AG09309 (cell line): ENCODE measurements around the gene DERA.

Experiments
- DNase-seq: peaks from one replicate; pipeline ENCODE4 v3.0.0-alpha.2; 2010; ENCODE audit warnings: low read depth
- H3K4me3 ChIP-seq: 2 replicates; pipeline ENCODE4 v1.5.1; 2011; ENCODE audit warnings: mild to moderate bottlenecking, low read depth, low read length, moderate library complexity; ENCODE audit not compliant: control insufficient read depth
- TF ChIP-seq, protein P1 (sequence below): IDR thresholded peaks from 2 replicates; pipeline ENCODE4 v1.5.1; 2011; ENCODE audit warnings: mild to moderate bottlenecking, low read depth, low read length, inconsistent platforms; ENCODE audit not compliant: insufficient read depth, control insufficient read depth; ENCODE audit errors: missing control alignments

Gene DERA

DNA sequence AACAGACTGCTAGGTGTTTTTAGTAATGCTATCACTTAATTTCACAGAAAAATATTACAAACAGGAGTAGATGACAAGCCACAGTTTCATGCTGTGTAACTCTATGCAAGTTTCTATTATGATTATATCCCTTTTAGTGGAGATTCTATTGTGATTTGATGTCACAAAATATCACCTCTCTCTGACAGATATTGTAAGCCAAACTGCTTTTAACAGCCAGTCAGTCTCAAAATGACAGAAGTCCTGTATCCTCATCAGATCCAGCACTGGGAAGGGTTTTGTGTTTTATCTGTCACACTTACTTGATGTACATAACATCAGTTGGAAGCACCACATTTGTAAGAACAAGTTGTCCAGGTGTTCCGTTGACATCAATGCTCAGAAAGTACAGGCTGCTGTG is 164.8 kb downstream of the DERA start:
- no peak for DNase-seq
- TF ChIP-seq, protein P1, sequence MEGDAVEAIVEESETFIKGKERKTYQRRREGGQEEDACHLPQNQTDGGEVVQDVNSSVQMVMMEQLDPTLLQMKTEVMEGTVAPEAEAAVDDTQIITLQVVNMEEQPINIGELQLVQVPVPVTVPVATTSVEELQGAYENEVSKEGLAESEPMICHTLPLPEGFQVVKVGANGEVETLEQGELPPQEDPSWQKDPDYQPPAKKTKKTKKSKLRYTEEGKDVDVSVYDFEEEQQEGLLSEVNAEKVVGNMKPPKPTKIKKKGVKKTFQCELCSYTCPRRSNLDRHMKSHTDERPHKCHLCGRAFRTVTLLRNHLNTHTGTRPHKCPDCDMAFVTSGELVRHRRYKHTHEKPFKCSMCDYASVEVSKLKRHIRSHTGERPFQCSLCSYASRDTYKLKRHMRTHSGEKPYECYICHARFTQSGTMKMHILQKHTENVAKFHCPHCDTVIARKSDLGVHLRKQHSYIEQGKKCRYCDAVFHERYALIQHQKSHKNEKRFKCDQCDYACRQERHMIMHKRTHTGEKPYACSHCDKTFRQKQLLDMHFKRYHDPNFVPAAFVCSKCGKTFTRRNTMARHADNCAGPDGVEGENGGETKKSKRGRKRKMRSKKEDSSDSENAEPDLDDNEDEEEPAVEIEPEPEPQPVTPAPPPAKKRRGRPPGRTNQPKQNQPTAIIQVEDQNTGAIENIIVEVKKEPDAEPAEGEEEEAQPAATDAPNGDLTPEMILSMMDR, result no peak
- no peak overlapping the region for H3K4me3 ChIP-seq

GRCh38 chr12:16076557-16076956 is 165.4 kb downstream of the DERA start:
- DNase-seq, result no peak
- H3K4me3 ChIP-seq, result no peak overlapping the region
- TF ChIP-seq, protein P1, result peak; percentile 37

DNA sequence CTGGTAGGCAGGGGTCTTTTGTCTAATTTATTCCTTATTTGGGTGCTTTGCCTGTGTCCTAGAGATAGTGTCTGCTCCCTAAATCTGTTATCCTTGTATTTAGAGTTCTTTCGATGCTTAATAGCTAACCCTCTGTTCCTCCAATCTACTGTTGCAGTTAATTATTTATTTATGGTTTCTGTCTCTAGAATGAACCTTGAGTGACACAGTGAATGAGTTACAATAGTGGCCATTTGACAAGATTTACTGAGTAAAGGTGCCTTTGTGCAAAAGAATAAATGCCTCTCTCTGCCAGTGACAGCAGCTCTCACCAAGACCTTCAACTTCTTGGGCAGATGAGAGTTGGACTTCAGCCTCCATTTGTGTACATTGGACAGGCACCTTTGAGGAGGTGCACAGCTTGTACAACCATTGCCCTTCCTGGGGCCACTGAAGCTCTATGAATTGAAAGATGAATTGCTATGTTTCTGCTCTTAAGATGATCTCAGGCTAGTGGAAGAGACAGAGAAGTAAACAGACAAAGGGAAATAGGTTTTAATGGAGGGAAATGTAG is 165.9 kb downstream of the DERA start:
- TF ChIP-seq, protein P1, result no peak
- no peak overlapping the region for H3K4me3 ChIP-seq
- DNase-seq, result no peak

DNA sequence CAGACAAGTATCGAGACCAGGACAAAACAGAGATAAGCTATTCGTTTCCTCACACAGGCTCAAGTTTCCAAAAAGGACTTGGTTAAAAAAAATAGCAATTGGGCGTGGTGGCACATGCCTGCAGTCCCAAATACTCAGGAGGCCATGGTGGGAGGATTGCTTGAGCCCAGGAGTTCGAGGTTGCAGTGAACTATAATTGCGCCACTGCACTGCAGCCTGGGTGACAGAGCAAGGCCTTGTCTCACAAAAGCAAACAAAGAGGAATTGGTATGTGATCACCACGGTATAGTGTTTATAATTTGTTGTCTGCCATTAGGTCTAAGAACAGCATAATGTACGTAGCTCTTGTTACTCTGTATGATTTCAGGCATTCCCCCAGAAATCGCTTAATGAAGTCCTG is 175.3 kb downstream of the DERA start:
- TF ChIP-seq, protein P1, result no peak
- DNase-seq, result no peak
- no peak overlapping the region for H3K4me3 ChIP-seq

- no peak for DNase-seq
- TF ChIP-seq, protein P1, result no peak
- H3K4me3 ChIP-seq, result no peak overlapping the region
Observed at GRCh38 chr12:16086942-16087341, 175.8 kb downstream of the DERA start.
